Endodermal cell (in vitro differentiated cells): ENCODE measurements around the gene IGFBP2. TPM values are rescaled to one million over a fixed set of nuclear protein-coding genes. Genes with fewer than 3 reads are reported as not detected.

Source experiments
- DNase-seq: peaks from one replicate; pipeline ENCODE4 v3.0.0-alpha.2; 2017
- H3K27ac ChIP-seq: 2 replicates; pipeline ENCODE4 v1.5.1; 2013; ENCODE audit warnings: mild to moderate bottlenecking, low read depth, low read length, moderate library complexity
- H3K27me3 ChIP-seq: 2 replicates; pipeline ENCODE4 v1.6.1; 2013; ENCODE audit warnings: mild to moderate bottlenecking, low read length, moderate library complexity; ENCODE audit not compliant: insufficient read depth, control insufficient read depth, poor library complexity, severe bottlenecking
- H3K36me3 ChIP-seq: 2 replicates; pipeline ENCODE4 v1.7.0; 2013; ENCODE audit warnings: mild to moderate bottlenecking, low read length, moderate library complexity; ENCODE audit not compliant: control insufficient read depth, insufficient read depth
- H3K4me1 ChIP-seq: one replicate; pipeline ENCODE4 v1.7.0; 2013; ENCODE audit warnings: low read length; ENCODE audit not compliant: control insufficient read depth, insufficient read depth
- H3K4me3 ChIP-seq: 2 replicates; pipeline ENCODE4 v1.5.1; 2013; ENCODE audit warnings: mild to moderate bottlenecking, low read length, moderate library complexity
- H3K9ac ChIP-seq: 2 replicates; pipeline ENCODE4 v1.6.1; 2013; ENCODE audit warnings: mild to moderate bottlenecking, low read length, moderate library complexity; ENCODE audit not compliant: poor library complexity, severe bottlenecking; ENCODE audit errors: extremely low read depth
- H3K9me3 ChIP-seq: 2 replicates; pipeline ENCODE4 v1.6.1; 2013; ENCODE audit warnings: mild to moderate bottlenecking, low read length, moderate library complexity; ENCODE audit not compliant: control insufficient read depth
- H3K27ac Mint-ChIP-seq: 2 replicates; pipeline ENCODE4 v1.8.0; 2020; ENCODE audit warnings: mixed read lengths
- H3K27me3 Mint-ChIP-seq: 2 replicates; pipeline ENCODE4 v1.8.0; 2021; ENCODE audit warnings: mild to moderate bottlenecking, mixed read lengths; ENCODE audit not compliant: insufficient read depth
- H3K36me3 Mint-ChIP-seq: 2 replicates; pipeline ENCODE4 v1.8.0; 2020; ENCODE audit warnings: low read depth, mixed read lengths
- H3K4me1 Mint-ChIP-seq: 2 replicates; pipeline ENCODE4 v1.8.0; 2020; ENCODE audit warnings: mixed read lengths
- H3K4me3 Mint-ChIP-seq: 2 replicates; pipeline ENCODE4 v1.8.0; 2020; ENCODE audit warnings: mild to moderate bottlenecking, moderate library complexity, mixed read lengths
- H3K9me3 Mint-ChIP-seq: 2 replicates; pipeline ENCODE4 v1.8.0; 2020; ENCODE audit warnings: mild to moderate bottlenecking, mixed read lengths
- WGBS, 2 experiments: methylation state at CpG; one replicate each; pipeline versions ENCODE4 v1.1.5 to v1.1.7; 2013; ENCODE audit warnings: missing lambda C conversion rate in 2 of 2, mixed read lengths in 1 of 2; ENCODE audit not compliant: insufficient coverage in 1 of 2, insufficient read length in 1 of 2; 5-methylcytosine and 5-hydroxymethylcytosine counted together
- total RNA-seq, 2 donors: library from RNA; stranded (reverse); fragmentation: NEBNext Ultra II Directional in 1 of 2; extraction: Animal tissue kit (Norgen Biotek cat#: 25700) in 1 of 2; gene quantifications; 2 replicates in 1 of 2; 3 replicates in 1 of 2; pipeline ENCODE4 v1.2.1, GENCODE V29; 2021
- TF ChIP-seq, protein P1 (sequence below): fragments of 200-600 bp; sonication (generic); conservative IDR thresholded peaks from 2 replicates; pipeline ENCODE4 v1.5.0; 2021; ENCODE audit warnings: antibody characterized with exemption, mild to moderate bottlenecking

Gene IGFBP2
- total RNA-seq, 2 donors from 2014 or later, result 80.8 to 313 TPM

- Histone ChIP-seq H3K27ac (no peak overlapping the region), H3K27me3 (no peaks in the 10 kb centered on the region), H3K9ac (no peak overlapping the region), H3K9me3 (no peaks in the 10 kb centered on the region), H3K4me3 (no peak overlapping the region), H3K36me3 (peaks cover 4% of the 10 kb centered on the region), H3K4me1 (no peaks in the 10 kb centered on the region)
- no peak for DNase-seq
- no peak overlapping the region for H3K4me3 Mint-ChIP-seq
- no peaks in the 10 kb centered on the region for H3K9me3 Mint-ChIP-seq
- no peak overlapping the region for H3K27ac Mint-ChIP-seq
- WGBS, 2 experiments, result 95% methylated on average over 7 of the region's 10 CpGs; no CpG with 5 or more reads in 1 of the 2 experiments
- H3K4me1 Mint-ChIP-seq, result no peaks in the 10 kb centered on the region
- H3K36me3 Mint-ChIP-seq, result no peaks in the 10 kb centered on the region
- H3K27me3 Mint-ChIP-seq, result peaks cover 4% of the 10 kb centered on the region
- TF ChIP-seq, protein P1, sequence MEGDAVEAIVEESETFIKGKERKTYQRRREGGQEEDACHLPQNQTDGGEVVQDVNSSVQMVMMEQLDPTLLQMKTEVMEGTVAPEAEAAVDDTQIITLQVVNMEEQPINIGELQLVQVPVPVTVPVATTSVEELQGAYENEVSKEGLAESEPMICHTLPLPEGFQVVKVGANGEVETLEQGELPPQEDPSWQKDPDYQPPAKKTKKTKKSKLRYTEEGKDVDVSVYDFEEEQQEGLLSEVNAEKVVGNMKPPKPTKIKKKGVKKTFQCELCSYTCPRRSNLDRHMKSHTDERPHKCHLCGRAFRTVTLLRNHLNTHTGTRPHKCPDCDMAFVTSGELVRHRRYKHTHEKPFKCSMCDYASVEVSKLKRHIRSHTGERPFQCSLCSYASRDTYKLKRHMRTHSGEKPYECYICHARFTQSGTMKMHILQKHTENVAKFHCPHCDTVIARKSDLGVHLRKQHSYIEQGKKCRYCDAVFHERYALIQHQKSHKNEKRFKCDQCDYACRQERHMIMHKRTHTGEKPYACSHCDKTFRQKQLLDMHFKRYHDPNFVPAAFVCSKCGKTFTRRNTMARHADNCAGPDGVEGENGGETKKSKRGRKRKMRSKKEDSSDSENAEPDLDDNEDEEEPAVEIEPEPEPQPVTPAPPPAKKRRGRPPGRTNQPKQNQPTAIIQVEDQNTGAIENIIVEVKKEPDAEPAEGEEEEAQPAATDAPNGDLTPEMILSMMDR, result no peak
These were observed 39.2 kb downstream of the IGFBP2 start for GRCh38 chr2:216672466-216672865.

- H3K27me3 ChIP-seq, result no peaks in the 10 kb centered on the region
- Mint-ChIP-seq H3K9me3 (no peaks in the 10 kb centered on the region), H3K4me1 (no peaks in the 10 kb centered on the region), H3K27me3 (peaks cover 3% of the 10 kb centered on the region), H3K4me3 (no peak overlapping the region), H3K27ac (no peak overlapping the region), H3K36me3 (no peaks in the 10 kb centered on the region)
- 91% methylated on average over 10 of the region's 10 CpGs; no CpG with 5 or more reads in 1 of the 2 experiments for WGBS, 2 experiments
- H3K4me1 ChIP-seq, result no peaks in the 10 kb centered on the region
- DNase-seq, result no peak
- no peak overlapping the region for H3K9ac ChIP-seq
- TF ChIP-seq, protein P1, result no peak
- H3K9me3 ChIP-seq, result no peaks in the 10 kb centered on the region
- H3K4me3 ChIP-seq, result no peak overlapping the region
- peaks cover 10% of the 10 kb centered on the region for H3K36me3 ChIP-seq
- no peak overlapping the region for H3K27ac ChIP-seq
These were observed 39.8 kb downstream of the IGFBP2 start for GRCh38 chr2:216673021-216673420.

DNA sequence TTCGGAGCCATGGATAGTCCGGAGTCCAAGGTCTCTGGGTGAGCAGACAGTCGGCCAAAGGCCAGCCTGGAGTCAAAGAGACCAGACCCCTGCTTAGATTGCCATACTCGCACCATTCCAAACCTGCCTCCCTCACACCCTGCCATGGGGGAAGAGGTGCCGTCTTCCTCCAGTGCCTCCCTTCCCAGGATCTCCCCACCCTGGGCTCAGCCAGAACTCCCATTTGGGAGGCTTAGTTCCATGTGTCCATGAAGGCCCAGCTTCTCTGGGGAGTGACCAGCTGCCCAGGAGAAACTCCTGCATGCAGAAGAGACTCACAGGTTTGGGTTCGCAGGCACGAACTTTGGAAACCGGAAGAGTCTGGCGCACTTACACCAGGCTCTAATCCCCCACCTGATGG lies 40.4 kb downstream of the IGFBP2 start:
- no peak overlapping the region for H3K4me3 ChIP-seq
- H3K27me3 ChIP-seq, result no peaks in the 10 kb centered on the region
- H3K9me3 ChIP-seq, result no peaks in the 10 kb centered on the region
- no peak for DNase-seq
- no peaks in the 10 kb centered on the region for H3K9me3 Mint-ChIP-seq
- H3K27ac Mint-ChIP-seq, result no peak overlapping the region
- no peaks in the 10 kb centered on the region for H3K4me1 ChIP-seq
- H3K27me3 Mint-ChIP-seq, result peaks cover 3% of the 10 kb centered on the region
- H3K36me3 Mint-ChIP-seq, result no peaks in the 10 kb centered on the region
- no peak overlapping the region for H3K27ac ChIP-seq
- whole genome bisulfite sequencing, 2 experiments, result 93 to 95% methylated on average over 4 to 9 of the region's 9 CpGs
- no peak overlapping the region for H3K4me3 Mint-ChIP-seq
- H3K36me3 ChIP-seq, result peaks cover 15% of the 10 kb centered on the region
- TF ChIP-seq, protein P1, result no peak
- H3K9ac ChIP-seq, result no peak overlapping the region
- no peaks in the 10 kb centered on the region for H3K4me1 Mint-ChIP-seq
